ENCODE measurements around the gene ERC1.

Gene ERC1

DNA sequence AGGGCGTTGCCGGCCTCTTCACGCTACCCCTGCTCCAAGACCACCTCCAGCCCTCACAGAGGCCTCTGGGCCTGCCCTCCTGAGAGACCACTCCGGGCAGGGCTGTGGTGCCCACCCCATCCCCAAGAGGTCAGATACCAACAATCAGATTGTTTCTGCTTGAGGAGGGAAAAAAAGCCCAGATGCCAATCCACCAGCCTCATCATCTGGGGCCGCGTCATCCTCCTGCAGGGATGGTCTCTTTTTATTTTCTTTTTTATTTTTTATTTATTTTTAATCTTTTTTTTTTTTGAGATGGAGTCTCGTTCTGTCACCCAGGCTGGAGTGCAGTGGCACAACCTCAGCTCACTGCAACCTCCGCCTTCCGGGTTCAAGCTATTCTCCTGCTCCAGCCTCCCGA is 510.0 kb downstream of the ERC1 start:
- in situ Hi-C loops (cut with MboI; ENCODE audit: low sequenced_read_pairs) = no loop called here

DNA sequence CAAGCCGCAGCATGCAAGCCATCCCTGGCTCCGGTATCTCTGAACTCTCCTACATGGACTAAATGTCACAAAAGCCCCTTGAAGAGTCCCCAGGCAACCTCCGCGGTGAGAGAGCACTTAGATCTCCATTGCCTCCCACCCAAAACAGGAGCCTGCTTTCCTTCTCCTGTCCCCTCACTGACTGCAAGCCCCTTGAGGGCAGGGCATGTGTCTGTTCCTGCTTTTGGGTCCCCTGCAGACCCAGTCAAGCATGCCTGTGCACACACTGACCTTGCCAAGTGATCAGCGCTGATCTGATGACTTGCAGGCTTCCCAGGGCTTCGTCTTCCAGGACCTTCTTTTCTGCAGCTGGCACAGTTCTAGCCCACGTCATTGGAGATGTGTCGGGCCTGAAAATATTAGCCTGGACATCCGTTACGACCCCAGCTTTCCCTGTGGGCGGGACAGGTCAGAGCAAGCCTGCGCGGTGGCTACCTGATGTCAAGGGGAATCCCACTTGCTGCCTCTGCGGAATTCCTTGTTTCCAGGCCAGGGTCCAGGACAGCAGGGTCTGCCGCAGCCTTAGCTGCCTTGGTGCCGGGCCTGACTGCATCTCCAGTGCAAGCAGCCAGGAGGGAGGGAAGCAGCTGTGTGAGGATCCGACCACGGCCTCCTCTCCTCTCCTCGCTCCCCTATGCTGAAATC is 510.8 kb downstream of the ERC1 start:
- in situ Hi-C loops (cut with MboI; ENCODE audit: low sequenced_read_pairs) = no loop called here

DNA sequence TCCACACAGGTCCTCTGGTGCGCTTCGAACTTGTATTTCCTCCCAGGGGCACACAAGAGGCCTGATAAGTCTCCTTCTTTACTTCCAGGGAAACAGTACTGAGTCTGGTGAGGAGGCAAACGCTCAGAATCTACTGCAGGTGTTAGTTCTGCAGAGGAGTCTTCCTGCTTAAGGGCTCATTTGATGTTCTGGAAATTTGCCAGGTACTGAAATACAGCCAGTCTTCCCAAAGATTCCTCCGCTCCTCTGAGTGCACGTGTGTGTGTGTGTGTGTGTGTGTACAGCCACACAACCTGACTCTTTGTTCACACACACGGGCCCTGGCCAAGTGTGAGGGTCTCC is 511.3 kb downstream of the ERC1 start:
- in situ Hi-C loops (cut with MboI; ENCODE audit: low sequenced_read_pairs) = no loop called here

DNA sequence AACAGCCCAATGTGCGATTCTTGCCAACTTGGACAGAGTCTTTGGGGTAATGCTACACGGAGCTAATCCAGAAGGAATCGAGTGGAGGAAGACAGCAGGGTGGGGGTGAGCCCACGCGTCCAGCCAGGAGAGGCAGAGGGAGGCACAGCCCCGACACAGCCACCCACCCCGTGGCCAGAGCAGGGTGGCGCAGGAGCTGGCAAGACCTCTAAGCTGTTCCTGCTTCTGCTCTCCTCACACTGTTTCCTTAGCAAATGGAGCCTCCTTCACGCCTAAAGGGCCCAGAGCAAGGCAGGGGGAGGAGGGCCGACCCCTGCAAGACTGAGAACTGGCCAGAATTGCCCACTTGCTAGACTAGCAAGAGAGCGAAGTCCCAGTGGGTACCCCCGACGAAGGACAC is 511.8 kb downstream of the ERC1 start:
- in situ Hi-C loops (cut with MboI; ENCODE audit: low sequenced_read_pairs) = no loop called here

DNA sequence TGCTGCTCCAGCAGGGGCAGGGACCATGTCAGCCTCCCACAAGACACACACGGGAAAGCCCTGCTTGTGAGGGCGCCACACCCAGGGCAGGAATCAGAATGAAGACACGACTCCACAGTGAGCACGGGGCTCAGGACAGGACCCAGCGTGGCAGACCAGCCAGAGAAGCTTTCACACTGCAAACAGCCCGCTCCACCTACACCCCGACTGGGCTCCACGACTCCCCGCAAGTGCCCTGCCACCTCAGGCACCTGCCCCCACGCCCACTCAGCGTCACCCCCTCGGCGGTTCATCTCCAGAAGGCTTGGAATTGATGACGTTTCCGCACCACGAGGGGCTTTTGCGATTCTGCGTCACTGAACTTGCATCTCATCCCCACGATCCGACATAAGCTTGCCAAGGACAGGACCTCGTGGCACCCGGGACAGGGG is 512.3 kb downstream of the ERC1 start:
- in situ Hi-C loops (cut with MboI; ENCODE audit: low sequenced_read_pairs) = no loop called here

DNA sequence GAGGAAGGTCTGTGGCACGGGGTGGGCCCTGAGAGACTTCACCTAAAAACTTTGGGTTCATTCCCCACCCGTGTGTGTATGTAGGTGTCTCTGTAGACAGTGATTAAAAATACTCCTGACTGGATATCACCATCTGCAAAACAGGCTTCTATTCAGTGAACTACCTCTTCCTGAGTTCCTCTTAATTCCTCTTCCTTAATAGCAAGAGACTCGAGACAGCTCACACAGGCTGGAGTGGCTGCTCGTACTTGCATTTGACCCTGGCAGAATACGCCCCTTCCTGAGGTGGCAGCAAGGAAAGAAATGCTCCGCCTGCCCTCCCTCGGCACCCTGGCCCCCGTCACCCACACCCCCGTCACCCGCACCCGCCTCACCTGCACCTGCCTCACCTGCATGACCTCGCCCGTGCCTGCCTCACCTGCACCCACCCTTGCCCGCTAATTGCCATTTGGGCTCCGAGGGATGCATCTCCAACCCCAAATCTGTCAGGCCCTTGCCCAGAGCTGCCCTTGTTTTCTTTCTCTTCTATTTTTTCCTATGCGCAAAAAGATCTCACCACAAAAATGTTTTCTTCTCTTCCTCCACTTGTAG is 513.4 kb downstream of the ERC1 start:
- in situ Hi-C loops (cut with MboI; ENCODE audit: low sequenced_read_pairs) = no loop called here

DNA sequence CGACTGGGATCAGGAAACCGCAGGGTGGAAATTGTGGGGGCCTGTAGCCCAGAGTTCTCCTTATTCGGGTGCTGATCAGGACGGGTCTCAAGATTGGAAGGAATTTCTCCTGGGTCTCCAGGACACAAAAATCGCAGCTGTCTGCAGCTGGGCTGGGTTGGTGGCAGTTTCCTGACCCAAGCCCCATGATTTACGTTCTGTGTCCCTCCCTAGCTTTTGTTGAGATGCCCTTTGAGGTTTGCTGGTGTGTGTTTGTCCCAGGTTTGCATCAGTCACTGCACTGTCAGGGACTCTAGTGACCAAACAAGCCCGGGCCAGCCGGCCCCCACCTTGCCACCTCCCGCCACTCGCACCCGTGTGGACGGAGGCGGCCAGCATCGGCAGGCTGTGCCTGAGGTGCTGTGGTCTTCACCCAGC is 513.9 kb downstream of the ERC1 start:
- in situ Hi-C loops (cut with MboI; ENCODE audit: low sequenced_read_pairs) = no loop called here

DNA sequence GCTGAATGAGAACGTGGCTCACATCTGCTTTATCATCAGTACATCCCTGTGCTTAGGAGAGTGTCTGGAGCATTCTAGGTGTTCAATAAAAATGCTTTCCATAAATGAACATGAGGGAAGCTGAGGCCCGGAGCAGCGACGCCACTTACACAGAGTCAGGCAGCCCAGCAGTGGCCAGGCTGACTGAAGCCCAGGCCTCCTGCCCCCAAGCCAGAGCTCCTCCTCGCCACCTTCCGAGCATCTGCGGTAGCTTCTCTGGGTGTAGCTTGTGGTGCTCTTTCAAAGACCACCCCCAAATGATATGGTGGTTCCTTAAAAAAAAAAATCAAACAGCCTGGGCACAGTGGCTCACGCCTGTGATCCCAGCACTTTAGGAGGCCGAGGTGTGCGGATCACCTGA is 514.6 kb downstream of the ERC1 start:
- in situ Hi-C loops (cut with MboI; ENCODE audit: low sequenced_read_pairs) = no loop called here

DNA sequence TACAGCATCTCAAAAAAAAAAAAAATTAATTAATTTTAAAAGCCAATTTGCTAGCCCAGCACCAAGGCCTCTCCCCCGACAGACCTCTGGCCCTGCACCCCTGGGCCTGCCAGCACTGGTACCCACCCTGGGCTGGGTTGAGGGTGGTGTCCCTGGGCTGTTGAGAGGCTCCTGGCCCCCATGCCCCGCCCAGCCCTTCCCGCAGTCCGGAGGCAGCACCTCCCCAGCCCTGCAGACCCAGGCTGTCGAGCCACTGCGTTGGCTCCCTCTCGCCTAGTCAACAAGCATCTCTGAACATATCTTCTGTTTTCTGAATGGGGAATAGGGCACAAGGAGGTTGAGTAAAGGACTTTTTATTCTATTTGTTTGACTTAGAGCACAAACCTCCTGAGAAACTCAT is 516.3 kb downstream of the ERC1 start:
- in situ Hi-C loops (cut with MboI; ENCODE audit: low sequenced_read_pairs) = no loop called here

DNA sequence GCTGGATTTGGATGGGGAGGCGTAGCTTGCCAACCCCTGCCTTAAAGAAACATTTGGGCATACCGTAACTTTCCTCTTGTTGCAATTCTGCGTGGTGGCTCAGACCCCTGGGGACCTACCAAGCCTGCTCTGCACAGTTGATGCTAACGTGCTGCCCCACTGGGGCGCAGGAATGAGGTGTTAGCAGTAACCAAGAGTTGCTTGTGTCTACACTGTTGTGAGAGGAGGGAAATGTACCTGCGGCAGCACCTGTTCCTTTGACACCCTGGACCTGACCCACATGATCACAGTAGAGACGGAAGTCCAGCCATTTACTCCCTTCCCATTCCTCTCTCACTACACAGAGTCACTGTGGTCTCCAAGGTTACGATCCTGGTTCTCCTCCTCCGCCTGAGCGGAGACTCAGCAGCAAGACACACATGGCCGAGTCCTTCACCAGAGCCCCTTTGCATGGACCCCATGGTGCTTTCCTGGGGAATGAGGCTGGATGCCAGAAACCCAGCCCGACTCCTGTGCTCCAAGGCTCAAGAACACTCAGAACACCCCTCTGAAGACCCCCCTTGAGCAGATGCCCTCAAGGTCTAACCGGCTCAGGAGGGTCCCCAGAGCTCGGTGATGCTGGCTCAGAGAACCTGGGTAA is 518.5 kb downstream of the ERC1 start:
- in situ Hi-C loops (cut with MboI; ENCODE audit: low sequenced_read_pairs) = no loop called here

DNA sequence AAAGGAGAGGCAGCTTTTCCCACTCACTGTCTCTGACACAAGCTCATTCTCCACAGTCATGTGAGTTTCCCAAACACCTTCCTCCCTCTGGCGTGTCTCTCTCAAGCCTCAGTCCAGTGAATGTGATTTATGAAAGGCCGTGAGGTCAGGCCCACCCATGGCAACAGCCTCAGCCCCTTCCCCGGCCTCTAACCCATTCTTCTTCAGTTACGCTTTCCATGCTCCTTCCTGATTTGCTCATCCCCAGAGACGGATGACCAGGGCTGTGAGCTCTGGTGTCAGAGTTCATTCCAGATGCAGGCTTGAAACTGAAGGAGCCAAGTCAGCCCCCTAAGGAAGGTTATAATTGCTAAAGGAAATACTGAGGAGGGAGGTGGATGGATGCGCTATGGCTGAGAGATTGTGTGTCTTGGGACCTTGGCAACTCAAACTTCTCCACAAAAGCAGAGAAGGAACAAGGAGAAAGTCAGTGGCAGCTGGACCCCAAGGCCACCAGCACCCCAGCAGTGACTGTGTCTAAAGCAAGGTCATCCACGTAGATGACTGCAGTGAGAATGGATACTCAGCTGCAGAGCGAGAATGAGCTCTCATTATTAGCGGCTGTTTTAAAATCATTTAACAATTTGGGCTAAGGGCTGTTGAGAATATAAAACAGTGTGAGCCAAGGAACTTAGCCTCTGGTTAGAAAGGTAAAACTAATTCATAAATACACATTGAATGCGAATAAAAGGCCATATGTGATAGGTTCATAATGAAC is 519.2 kb downstream of the ERC1 start:
- in situ Hi-C loops (cut with MboI; ENCODE audit: low sequenced_read_pairs) = no loop called here

DNA sequence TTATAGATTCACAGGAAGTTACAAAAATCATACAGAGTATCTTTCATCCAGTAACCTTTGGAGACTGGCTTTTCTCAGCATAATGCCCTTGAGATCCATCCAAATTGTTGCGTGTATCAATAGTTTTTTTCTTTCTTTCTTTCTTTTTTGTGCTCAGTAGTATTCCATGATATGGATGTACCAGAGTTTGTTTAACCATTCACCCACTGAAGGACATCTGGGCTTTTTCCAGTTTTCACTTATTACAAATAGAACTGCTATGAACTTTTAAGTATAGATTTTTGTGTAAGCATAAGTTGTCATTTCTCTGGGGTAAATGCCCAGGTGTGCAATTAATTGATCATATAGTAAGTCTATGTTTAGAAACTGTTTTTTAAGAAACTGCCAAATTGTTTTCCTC is 524.0 kb downstream of the ERC1 start:
- in situ Hi-C loops (cut with MboI; ENCODE audit: low sequenced_read_pairs) = no loop called here

DNA sequence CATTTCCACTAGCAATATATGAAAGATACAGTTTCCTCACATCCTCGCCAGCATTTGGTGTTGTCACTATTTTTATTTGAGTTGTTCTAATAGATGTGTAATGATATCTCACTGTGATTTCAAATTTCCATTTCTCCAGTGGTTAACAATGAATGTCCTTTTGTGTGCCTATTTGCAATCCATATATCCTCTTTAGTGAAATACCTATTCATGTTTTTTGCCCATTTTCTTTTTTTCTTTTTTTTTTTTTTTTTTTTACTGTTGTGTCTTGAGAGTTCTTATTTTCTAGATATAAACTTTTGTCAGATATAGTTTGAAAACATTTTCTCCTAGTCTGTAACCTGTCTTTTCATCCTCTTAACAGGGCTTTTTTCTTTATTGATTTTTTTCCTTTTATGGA is 524.4 kb downstream of the ERC1 start:
- in situ Hi-C loops (cut with MboI; ENCODE audit: low sequenced_read_pairs) = no loop called here

DNA sequence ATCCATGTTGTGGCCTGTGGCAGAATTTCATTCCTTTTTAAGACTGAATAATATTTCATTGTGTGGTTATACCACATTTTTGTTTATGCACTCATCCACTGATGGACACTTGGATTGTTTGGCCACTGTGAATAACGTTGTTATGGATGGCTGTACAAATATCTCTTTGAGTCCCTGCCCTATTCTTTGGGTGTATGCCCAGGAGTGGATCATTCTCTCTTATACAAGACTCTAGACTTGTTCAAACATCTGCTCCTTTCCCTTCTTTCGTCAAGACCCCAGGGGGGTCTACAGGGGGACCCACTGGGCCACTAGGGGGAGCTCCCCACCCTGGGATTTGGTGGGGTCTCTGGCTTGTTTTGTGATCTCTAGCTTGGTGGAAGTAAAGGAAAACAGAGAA is 526.0 kb downstream of the ERC1 start:
- in situ Hi-C loops (cut with MboI; ENCODE audit: low sequenced_read_pairs) = no loop called here

DNA sequence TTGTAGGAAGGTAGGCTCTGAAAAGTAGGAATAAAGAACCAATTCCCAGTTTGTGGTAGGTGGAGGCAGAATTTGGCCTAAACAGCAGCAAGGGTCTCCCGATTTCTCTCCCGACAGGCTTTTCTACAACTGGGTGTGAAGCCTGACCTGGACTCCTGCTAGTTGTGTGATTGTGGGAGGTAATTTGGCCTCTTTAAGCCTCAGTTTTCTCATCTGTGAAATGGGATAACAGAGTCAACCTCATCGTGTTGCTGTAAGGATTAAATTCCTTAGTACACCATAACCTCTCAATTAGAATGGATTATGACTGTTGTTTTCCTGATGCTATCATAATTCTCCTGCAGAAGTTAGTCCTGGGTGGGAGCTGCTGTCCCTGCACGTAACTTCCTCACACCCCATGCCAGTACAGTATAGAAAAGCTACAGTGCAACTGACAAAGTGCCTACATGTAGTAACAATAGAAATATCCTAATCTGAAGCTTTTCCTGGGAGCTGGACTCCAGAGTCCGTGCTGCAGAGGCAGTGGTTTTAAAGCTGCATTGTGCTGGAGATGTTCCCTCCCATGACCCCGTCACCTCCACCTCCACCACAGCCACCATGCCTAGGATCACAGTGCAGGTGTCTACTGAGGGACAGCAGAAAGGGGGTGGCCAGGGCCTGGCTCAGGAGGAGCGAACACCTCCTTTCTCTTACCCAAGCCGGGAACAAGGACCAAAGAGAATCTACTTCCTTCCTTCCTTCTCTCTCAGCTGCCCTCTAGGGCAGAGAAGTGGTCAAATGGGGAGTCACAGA is 526.9 kb downstream of the ERC1 start:
- in situ Hi-C loops (cut with MboI; ENCODE audit: low sequenced_read_pairs) = no loop called here

DNA sequence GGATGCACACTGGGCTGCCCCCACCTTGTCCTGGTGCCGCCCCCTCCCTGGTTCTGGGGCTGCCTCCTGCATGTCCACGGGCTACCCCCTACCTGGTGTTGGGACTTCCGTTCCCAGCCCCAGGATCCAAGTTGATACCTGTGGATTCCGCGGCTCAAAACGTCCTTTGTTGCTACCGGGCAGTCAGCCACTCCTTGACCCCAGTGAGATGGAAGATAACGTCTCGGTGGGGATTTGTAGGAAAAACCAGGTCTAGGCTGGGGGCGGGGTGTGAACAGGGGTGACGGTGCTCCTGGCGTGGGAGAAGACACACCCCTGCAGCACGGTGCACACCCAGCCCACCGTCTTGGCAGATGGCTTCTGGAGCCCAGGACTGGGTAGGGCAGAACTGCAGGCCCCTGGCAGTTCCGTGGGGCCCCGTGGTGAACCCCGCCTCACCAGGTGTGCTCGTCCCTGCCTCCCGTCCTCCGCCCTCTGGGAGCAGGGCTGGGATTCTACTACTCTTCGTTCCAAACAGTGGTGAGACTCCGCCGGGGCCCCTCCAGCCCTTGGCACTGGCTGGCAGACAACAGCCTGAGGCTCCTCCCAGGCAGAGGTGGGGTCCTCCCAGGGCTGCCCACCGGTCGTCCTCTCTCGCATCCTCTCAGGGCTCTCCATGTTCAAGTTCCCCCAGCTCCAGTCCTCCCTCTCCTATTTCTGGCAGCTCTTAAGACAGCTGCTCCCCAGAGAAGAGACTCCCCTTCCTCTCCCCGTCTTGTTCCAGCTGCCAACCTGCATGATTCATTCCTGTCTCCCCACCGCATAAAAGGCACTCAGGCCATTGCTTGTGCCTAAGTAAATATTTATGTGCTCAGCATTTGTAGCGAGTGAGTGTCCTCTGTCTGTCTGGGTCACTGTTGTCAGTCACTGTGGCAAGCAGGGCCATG is 527.8 kb downstream of the ERC1 start:
- in situ Hi-C loops (cut with MboI; ENCODE audit: low sequenced_read_pairs) = no loop called here

DNA sequence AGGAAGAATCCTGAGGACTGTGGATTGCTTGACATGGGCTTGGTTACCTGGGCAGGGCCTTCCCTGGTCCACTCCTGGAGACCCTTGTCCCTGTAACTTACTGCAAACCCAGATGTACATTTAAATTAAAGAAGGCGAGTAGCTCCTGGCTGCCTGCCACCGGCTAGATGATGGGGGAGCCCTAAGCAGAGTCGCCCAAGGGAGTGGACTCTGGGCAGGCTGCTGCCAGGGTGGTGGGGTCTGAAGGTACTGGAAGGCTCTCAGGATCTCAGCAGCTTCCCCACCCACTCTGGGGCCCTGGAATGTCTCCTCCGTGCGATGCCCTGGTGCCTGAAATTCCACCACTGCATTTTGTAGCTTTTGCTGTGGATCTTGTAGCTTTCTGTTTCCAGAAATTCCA is 528.6 kb downstream of the ERC1 start:
- in situ Hi-C loops (cut with MboI; ENCODE audit: low sequenced_read_pairs) = no loop called here

DNA sequence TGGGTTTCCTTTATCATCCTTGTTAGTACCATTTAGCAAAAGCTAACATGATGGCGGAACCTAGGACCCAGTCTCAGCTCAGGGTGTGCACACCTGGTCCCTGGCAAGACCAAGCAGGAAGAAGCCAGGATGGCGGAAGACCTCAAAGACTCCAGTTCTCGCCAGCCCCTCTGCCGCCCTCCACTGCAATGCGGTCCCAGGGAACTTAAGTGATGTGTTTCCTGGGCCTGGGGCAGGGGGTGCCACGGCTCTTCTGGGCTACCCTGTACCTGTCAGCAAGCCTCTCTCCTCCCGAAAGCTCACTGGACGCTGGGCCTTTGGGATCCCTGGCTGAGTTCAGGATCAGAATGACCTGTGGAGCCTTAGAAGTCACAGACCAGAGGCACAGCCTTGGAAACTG is 532.0 kb downstream of the ERC1 start:
- in situ Hi-C loops (cut with MboI; ENCODE audit: low sequenced_read_pairs) = no loop called here

DNA sequence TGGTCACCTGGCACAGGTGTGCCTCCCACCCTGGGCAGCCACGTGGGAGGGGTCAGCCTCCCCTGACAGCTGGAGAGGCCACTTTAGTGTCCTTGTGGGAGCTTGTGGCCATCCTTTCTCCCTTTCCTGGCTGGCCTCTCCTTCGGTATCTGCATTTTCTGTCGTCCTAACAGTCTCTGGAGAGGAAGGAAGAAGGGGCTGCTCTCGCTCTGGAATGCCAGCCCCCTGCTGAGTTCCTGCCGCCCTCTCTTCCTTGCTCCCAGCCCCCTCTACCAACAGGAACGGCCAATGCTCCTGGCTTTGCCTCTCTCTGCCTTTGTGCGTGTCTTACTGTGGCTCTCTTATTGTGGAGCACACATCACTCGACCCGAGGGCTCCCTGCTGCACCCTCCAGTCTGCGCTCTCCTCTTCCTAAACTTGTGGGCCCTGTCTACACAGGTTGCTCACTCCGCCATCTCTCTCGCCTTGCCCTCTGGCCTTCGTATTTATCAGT is 532.6 kb downstream of the ERC1 start:
- in situ Hi-C loops (cut with MboI; ENCODE audit: low sequenced_read_pairs) = no loop called here

DNA sequence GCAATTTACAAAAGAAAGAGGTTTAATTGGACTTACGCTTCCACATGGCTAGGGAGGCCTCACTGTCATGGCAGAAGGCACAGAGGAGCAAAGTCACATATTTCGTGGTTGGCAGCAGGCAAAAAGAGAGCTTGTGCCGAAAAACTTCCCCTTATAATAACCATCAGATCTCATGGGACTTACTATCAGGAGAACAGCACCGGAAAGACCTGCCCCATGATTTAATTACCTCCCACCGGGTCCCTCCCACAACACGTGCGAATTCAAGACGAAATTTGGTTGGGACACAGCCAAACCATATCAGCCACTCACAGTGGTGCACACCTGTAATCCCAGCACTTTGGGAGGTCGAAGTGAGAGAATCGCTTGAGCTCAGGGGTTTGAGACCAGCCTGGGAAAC is 534.8 kb downstream of the ERC1 start:
- in situ Hi-C loops (cut with MboI; ENCODE audit: low sequenced_read_pairs) = no loop called here
